H1 (cell line): ENCODE measurements around the gene RHD. TPM values are rescaled to one million over a fixed set of nuclear protein-coding genes. Genes with fewer than 3 reads are reported as not detected.
"Not testable (repeated sequence)": the region's sequence is repeated elsewhere in the genome, so short reads cannot be mapped to it uniquely, and the experiment has no call there.

Source experiments
- CTCF ChIA-PET: fragments of 300-600 bp; sonication (Branson Sonifier 250); formaldehyde crosslinking; loops from one replicate; lab custom pipeline; 2021; ENCODE audit not compliant: partially characterized antibody; lab: Charles Lee
- POLR2A ChIA-PET: fragments of 300-600 bp; sonication (Branson Sonifier 250); formaldehyde crosslinking; loops from one replicate; lab custom pipeline; 2021; ENCODE audit warnings: inconsistent platforms; ENCODE audit not compliant: partially characterized antibody; lab: Charles Lee
- DNase-seq, 2 experiments: peaks; one replicate each; pipeline versions ENCODE4 v3.0.0 to v3.0.0-alpha.2; 2010 to 2022; ENCODE audit warnings: low spot score in 2 of 2, low read depth in 1 of 2, mixed read lengths in 1 of 2
- FAIRE-seq: peaks from 2 replicates; lab custom pipeline; 2011; peaks lifted over from hg19 to GRCh38; lab: Jason Lieb, UNC
- H2AFZ ChIP-seq: 2 replicates; pipeline ENCODE4 v1.8.1; 2012; ENCODE audit warnings: low read length, inconsistent platforms
- H2AK5ac ChIP-seq: 2 replicates; pipeline ENCODE4 v1.6.1; 2013; ENCODE audit warnings: low read depth, low read length
- H2BK120ac ChIP-seq: replicated peaks from 2 replicates; pipeline ENCODE3; 2013; ENCODE audit warnings: low read depth, low read length, inconsistent platforms
- H2BK12ac ChIP-seq: 2 replicates; pipeline ENCODE4 v1.6.1; 2013; ENCODE audit warnings: low read depth, low read length
- H2BK15ac ChIP-seq: 2 replicates; pipeline ENCODE4 v1.6.1; 2013; ENCODE audit warnings: low read length
- H2BK20ac ChIP-seq: 2 replicates; pipeline ENCODE4 v1.6.1; 2013; ENCODE audit warnings: low read length
- H2BK5ac ChIP-seq: 2 replicates; pipeline ENCODE4 v1.6.1; 2013; ENCODE audit warnings: low read depth, low read length
- H3K14ac ChIP-seq: 2 replicates; pipeline ENCODE4 v1.6.1; 2013; ENCODE audit warnings: inconsistent platforms; ENCODE audit not compliant: insufficient read length
- H3K18ac ChIP-seq: 2 replicates; pipeline ENCODE4 v1.6.1; 2013; ENCODE audit warnings: low read length; ENCODE audit errors: extremely low read depth
- H3K23ac ChIP-seq: 2 replicates; pipeline ENCODE4 v1.6.1; 2013; ENCODE audit warnings: inconsistent platforms; ENCODE audit not compliant: insufficient read length
- H3K23me2 ChIP-seq: 2 replicates; pipeline ENCODE4 v1.6.1; 2013; ENCODE audit warnings: low read depth, low read length
- H3K27ac ChIP-seq: 2 replicates; pipeline ENCODE4 v1.6.1; 2011; ENCODE audit warnings: low read depth, low read length, inconsistent platforms
- H3K27me3 ChIP-seq, 4 experiments: replicated peaks in 1 of 4; 1 replicate in 1 of 4; 2 replicates in 3 of 4; pipeline versions ENCODE4 v1.6.1 to v1.8.1; 2011 to 2013; ENCODE audit warnings: low read length in 3 of 4, mild to moderate bottlenecking in 3 of 4, inconsistent platforms in 2 of 4, mixed read lengths in 2 of 4, moderate library complexity in 1 of 4; ENCODE audit not compliant: control insufficient read depth in 3 of 4, insufficient read depth in 3 of 4; ENCODE audit errors: extremely low read depth in 1 of 4
- H3K36me3 ChIP-seq, 4 experiments: 2 replicates each; pipeline versions ENCODE4 v1.6.1 to v1.8.1; 2011 to 2013; ENCODE audit warnings: mild to moderate bottlenecking in 4 of 4, low read length in 3 of 4, moderate library complexity in 2 of 4, control low read depth in 1 of 4, inconsistent platforms in 1 of 4; ENCODE audit not compliant: insufficient read depth in 4 of 4, control insufficient read depth in 2 of 4
- H3K4ac ChIP-seq: replicated peaks from 2 replicates; pipeline ENCODE3; 2013; ENCODE audit warnings: low read length, low read depth, mixed read lengths, inconsistent platforms; ENCODE audit not compliant: insufficient read length
- H3K4me1 ChIP-seq, 4 experiments: replicated peaks in 1 of 4; 1 replicate in 1 of 4; 2 replicates in 3 of 4; pipeline versions ENCODE4 v1.6.1 to v1.8.1; 2011 to 2013; ENCODE audit warnings: low read length in 3 of 4, inconsistent platforms in 2 of 4, mixed read lengths in 1 of 4; ENCODE audit not compliant: insufficient read depth in 4 of 4, control insufficient read depth in 3 of 4
- H3K4me2 ChIP-seq, 2 experiments: 2 replicates each; pipeline versions ENCODE4 v1.6.1 to v1.8.1; 2011 to 2013; ENCODE audit warnings: low read depth in 2 of 2, low read length in 2 of 2, control low read depth in 1 of 2, inconsistent platforms in 1 of 2, mild to moderate bottlenecking in 1 of 2; ENCODE audit not compliant: insufficient read depth in 1 of 2
- H3K4me3 ChIP-seq, 4 experiments: fragments of 200-600, 300-600 bp in 1 of 4; sonication (generic), shearing (Covaris generic), sonication (Bioruptor Twin) in 1 of 4; 2 replicates each; pipeline versions ENCODE4 v1.5.1 to v1.8.1; 2011 to 2016; ENCODE audit warnings: low read length in 4 of 4, low read depth in 3 of 4, control low read depth in 2 of 4, inconsistent platforms in 2 of 4, mild to moderate bottlenecking in 2 of 4, mixed read lengths in 1 of 4, moderate library complexity in 1 of 4; ENCODE audit not compliant: insufficient read depth in 2 of 4; ENCODE audit errors: extremely low read depth in 1 of 4
- H3K56ac ChIP-seq: replicated peaks from 2 replicates; pipeline ENCODE3; 2013; ENCODE audit warnings: low read depth, mild to moderate bottlenecking, mixed read lengths, low read length, inconsistent platforms; ENCODE audit not compliant: insufficient read length
- H3K79me1 ChIP-seq: 2 replicates; pipeline ENCODE4 v1.6.1; 2013; ENCODE audit warnings: low read depth, low read length, control low read depth
- H3K79me2 ChIP-seq, 2 experiments: 2 replicates each; pipeline versions ENCODE4 v1.6.1 to v1.8.1; 2012 to 2013; ENCODE audit warnings: low read length in 2 of 2, mild to moderate bottlenecking in 2 of 2, inconsistent platforms in 1 of 2; ENCODE audit not compliant: insufficient read depth in 2 of 2, control insufficient read depth in 1 of 2
- H3K9ac ChIP-seq, 4 experiments: replicated peaks in 1 of 4; 1 replicate in 1 of 4; 2 replicates in 3 of 4; pipeline versions ENCODE4 v1.6.1 to v1.8.1; 2011 to 2013; ENCODE audit warnings: low read depth in 3 of 4, low read length in 3 of 4, control low read depth in 2 of 4, mild to moderate bottlenecking in 2 of 4, moderate library complexity in 2 of 4, inconsistent platforms in 1 of 4; ENCODE audit errors: extremely low read depth in 1 of 4
- H3K9me3 ChIP-seq, 2 experiments: 2 replicates each; pipeline versions ENCODE4 v1.6.1 to v1.8.1; 2012 to 2013; ENCODE audit warnings: mild to moderate bottlenecking in 2 of 2, moderate library complexity in 2 of 2, control low read depth in 1 of 2, inconsistent platforms in 1 of 2, low read depth in 1 of 2, low read length in 1 of 2, mixed read lengths in 1 of 2; ENCODE audit not compliant: insufficient read depth in 2 of 2
- H4K20me1 ChIP-seq, 2 experiments: replicated peaks in 1 of 2; 2 replicates each; pipeline versions ENCODE3 to v1.8.1; 2011 to 2013; ENCODE audit warnings: inconsistent platforms in 2 of 2, low read length in 2 of 2, mild to moderate bottlenecking in 1 of 2; ENCODE audit not compliant: insufficient read depth in 2 of 2, control insufficient read depth in 1 of 2
- H4K5ac ChIP-seq: 2 replicates; pipeline ENCODE4 v1.6.1; 2013; ENCODE audit warnings: low read length, low read depth, mixed read lengths, inconsistent platforms; ENCODE audit not compliant: insufficient read length
- H4K8ac ChIP-seq: 2 replicates; pipeline ENCODE4 v1.8.0; 2013; ENCODE audit warnings: mild to moderate bottlenecking, moderate library complexity, low read length, inconsistent platforms; ENCODE audit not compliant: insufficient read depth; ENCODE audit errors: extremely low read depth
- H4K91ac ChIP-seq: replicated peaks from 2 replicates; pipeline ENCODE3; 2013; ENCODE audit warnings: low read length, mixed read lengths, inconsistent platforms; ENCODE audit not compliant: insufficient read length
- WGBS, 2 experiments: shearing (Covaris generic) in 1 of 2; methylation state at CpG; one replicate each; pipeline versions ENCODE4 v1.1.6 to v1.1.7; 2013 to 2015; ENCODE audit warnings: low lambda C conversion rate in 2 of 2, mixed read lengths in 2 of 2, inconsistent platforms in 1 of 2, low coverage in 1 of 2, missing lambda C conversion rate in 1 of 2; ENCODE audit not compliant: insufficient replicate concordance in 2 of 2, insufficient coverage in 1 of 2, insufficient read length in 1 of 2; ENCODE audit errors: extremely low coverage in 1 of 2, missing lambda C conversion rate in 1 of 2; 5-methylcytosine and 5-hydroxymethylcytosine counted together
- polyA plus RNA-seq, 7 experiments: library from polyadenylated mRNA; depleted of rRNA in 3 of 7; stranded (reverse) in 5 of 7; unstranded in 2 of 7; fragments of >200 nt in 5 of 7; fragments of 200-250 nt in 2 of 7; gene quantifications; 1 replicate in 5 of 7; 2 replicates in 1 of 7; 4 replicates in 1 of 7; pipeline versions ENCODE4 v1.2.1 to v1.2.3, GENCODE V29; 2011 to 2013; ENCODE audit warnings: missing spikeins in 2 of 7, mixed read lengths in 2 of 7
- total RNA-seq: library from RNA; stranded (reverse); fragmentation: NEBNext Ultra II Directional; extraction: Animal tissue kit (Norgen Biotek cat#: 25700); gene quantifications from 2 replicates; pipeline ENCODE4 v1.2.1, GENCODE V29; 2021

The RHD gene
- total and polyA plus RNA-seq, 2 of the 8 experiments (the other 6 are each of a cell fraction or from before 2014, with no cell fraction given): 0.21 TPM; not detected in 1

- H3K79me1 ChIP-seq, H3K56ac ChIP-seq, H3K14ac ChIP-seq, H2BK20ac ChIP-seq, POLR2A ChIA-PET, H2AK5ac ChIP-seq, H2BK5ac ChIP-seq, H3K27ac ChIP-seq, H4K20me1 ChIP-seq, H3K4ac ChIP-seq, H3K23ac ChIP-seq, H2BK120ac ChIP-seq, H4K91ac ChIP-seq, H2AFZ ChIP-seq, H2BK12ac ChIP-seq, H3K4me1 ChIP-seq, H3K36me3 ChIP-seq, H3K9me3 ChIP-seq, H3K18ac ChIP-seq, H4K8ac ChIP-seq, H2BK15ac ChIP-seq, H3K27me3 ChIP-seq, CTCF ChIA-PET, H3K23me2 ChIP-seq: not testable (repeated sequence)
- WGBS, 2 experiments: 1% methylated on average over 18 of the region's 39 CpGs; no CpG with 5 or more reads in 1 of the 2 experiments
- Histone ChIP-seq H4K5ac (peak overlapping the region; percentile 80), H3K9ac (peak overlapping the region in 3 of 4 experiments; percentile 42 to 70 (median 60); a peak in 5 of 7 replicates), H3K4me2 (peak overlapping the region; percentile 64 to 79), H3K79me2 (peaks cover 0 to 49% of the 10 kb centered on the region in 2 experiments; a peak in 2 of 4 replicates), H3K4me3 (peak overlapping the region; percentile 40 to 95 (median 68); a peak in 7 of 8 replicates)
- FAIRE-seq (peak; percentile 86), DNase-seq (peak in 1 of 2 experiments; percentile 50)
Measured at GRCh38 chr1:25337483-25338187, 65.3 kb downstream of the RHD start.
